ENCODE measurements around the gene PLCL2.
"Not testable (repeated sequence)": the region's sequence is repeated elsewhere in the genome, so short reads cannot be mapped to it uniquely, and the experiment has no call there.

PLCL2 gene

GRCh38 chr3:17103579-17103978 is 218.8 kb downstream of the PLCL2 start:
- no peaks in the 10 kb centered on the region for H3K36me3 ChIP-seq (ENCODE audit: control insufficient read depth in 1 of 2, insufficient read depth in 2 of 2, low read depth in 1 of 2, low read length in 2 of 2)
- no peak overlapping the region for H2BK12ac ChIP-seq (ENCODE audit: low read length in 2 of 2)
- no peak overlapping the region for H4K8ac ChIP-seq (ENCODE audit: low read length)
- H3K14ac ChIP-seq (ENCODE audit: low read length in 2 of 2), result no peak overlapping the region
- no peak overlapping the region for H2BK120ac ChIP-seq (ENCODE audit: low read depth, low read length)
- DNase-seq, result no peak
- no peak overlapping the region for H2BK5ac ChIP-seq (ENCODE audit: low read depth, low read length, poor library complexity, severe bottlenecking)
- no peak overlapping the region for H3K4me2 ChIP-seq (ENCODE audit: low read length, poor library complexity, severe bottlenecking)
- no peak overlapping the region for H4K91ac ChIP-seq (ENCODE audit: low read length)
- no peak overlapping the region for H3K4me3 ChIP-seq (ENCODE audit: insufficient read depth in 1 of 2, low read depth in 1 of 2, low read length in 2 of 2)
- no peaks in the 10 kb centered on the region for H3K27me3 ChIP-seq (ENCODE audit: control insufficient read depth in 1 of 2, insufficient read depth in 1 of 2, low read length in 2 of 2)
- H3K4ac ChIP-seq (ENCODE audit: low read depth in 1 of 2, low read length in 2 of 2), result no peak overlapping the region
- H3K79me1 ChIP-seq (replicated peaks; ENCODE audit: low read length, poor library complexity, severe bottlenecking), result no peaks in the 10 kb centered on the region
- no peak overlapping the region for H2BK15ac ChIP-seq (ENCODE audit: low read depth, poor library complexity, severe bottlenecking)
- peaks cover 12% of the 10 kb centered on the region for H3K9me3 ChIP-seq (ENCODE audit: control insufficient read depth, low read length)
- no peak overlapping the region for H3K23ac ChIP-seq (ENCODE audit: low read length in 2 of 2)
- H3K18ac ChIP-seq (ENCODE audit: low read depth in 1 of 2, low read length in 2 of 2), result no peak overlapping the region
- no peak overlapping the region for H3K9ac ChIP-seq (ENCODE audit: low read length)
- no peak overlapping the region for H3K27ac ChIP-seq (ENCODE audit: low read length, poor library complexity, severe bottlenecking)
- WGBS, result 57% methylated on average over 1 of the region's 1 CpG
- H2AK5ac ChIP-seq (ENCODE audit: low read length, severe bottlenecking), result no peak overlapping the region
- no peaks in the 10 kb centered on the region for H3K4me1 ChIP-seq (ENCODE audit: control insufficient read depth, insufficient read depth, low read depth, low read length)
- no peak overlapping the region for H2AFZ ChIP-seq (ENCODE audit: low read depth, low read length)

- 97% methylated on average over 4 of the region's 5 CpGs for WGBS
- H3K4me2 ChIP-seq (ENCODE audit: low read length, poor library complexity, severe bottlenecking); H3K36me3 ChIP-seq (ENCODE audit: control insufficient read depth in 1 of 2, insufficient read depth in 2 of 2, low read depth in 1 of 2, low read length in 2 of 2); H2AFZ ChIP-seq (ENCODE audit: low read depth, low read length); H3K4ac ChIP-seq (ENCODE audit: low read depth in 1 of 2, low read length in 2 of 2); H3K9me3 ChIP-seq (ENCODE audit: control insufficient read depth, low read length); H4K8ac ChIP-seq (ENCODE audit: low read length); H2BK120ac ChIP-seq (ENCODE audit: low read depth, low read length); H2BK15ac ChIP-seq (ENCODE audit: low read depth, poor library complexity, severe bottlenecking); H3K4me3 ChIP-seq (ENCODE audit: insufficient read depth in 1 of 2, low read depth in 1 of 2, low read length in 2 of 2); H3K14ac ChIP-seq (ENCODE audit: low read length in 2 of 2); H3K18ac ChIP-seq (ENCODE audit: low read depth in 1 of 2, low read length in 2 of 2); H2AK5ac ChIP-seq (ENCODE audit: low read length, severe bottlenecking); H3K79me1 ChIP-seq (replicated peaks; ENCODE audit: low read length, poor library complexity, severe bottlenecking); H3K23ac ChIP-seq (ENCODE audit: low read length in 2 of 2); H3K27me3 ChIP-seq (ENCODE audit: control insufficient read depth in 1 of 2, insufficient read depth in 1 of 2, low read length in 2 of 2); H2BK12ac ChIP-seq (ENCODE audit: low read length in 2 of 2); H2BK5ac ChIP-seq (ENCODE audit: low read depth, low read length, poor library complexity, severe bottlenecking); H4K91ac ChIP-seq (ENCODE audit: low read length); DNase-seq; H3K9ac ChIP-seq (ENCODE audit: low read length); H3K27ac ChIP-seq (ENCODE audit: low read length, poor library complexity, severe bottlenecking); H3K4me1 ChIP-seq (ENCODE audit: control insufficient read depth, insufficient read depth, low read depth, low read length): not testable (repeated sequence)
Observed at GRCh38 chr3:17106801-17107200, 222.0 kb downstream of the PLCL2 start.

GRCh38 chr3:17110660-17111396 is 226.1 kb downstream of the PLCL2 start:
- peak overlapping the region in 1 of 2 experiments; percentile 20 for H3K14ac ChIP-seq (ENCODE audit: low read length in 2 of 2)
- H3K18ac ChIP-seq (ENCODE audit: low read depth in 1 of 2, low read length in 2 of 2), result no peak overlapping the region
- H4K91ac ChIP-seq (ENCODE audit: low read length), result no peak overlapping the region
- no peak overlapping the region for H2AFZ ChIP-seq (ENCODE audit: low read depth, low read length)
- H2AK5ac ChIP-seq (ENCODE audit: low read length, severe bottlenecking), result no peak overlapping the region
- H3K4me1 ChIP-seq (ENCODE audit: control insufficient read depth, insufficient read depth, low read depth, low read length), result no peaks in the 10 kb centered on the region
- no peak overlapping the region for H4K8ac ChIP-seq (ENCODE audit: low read length)
- H3K9me3 ChIP-seq (ENCODE audit: control insufficient read depth, low read length), result no peaks in the 10 kb centered on the region
- H2BK5ac ChIP-seq (ENCODE audit: low read depth, low read length, poor library complexity, severe bottlenecking), result no peak overlapping the region
- no peak overlapping the region for H3K9ac ChIP-seq (ENCODE audit: low read length)
- H2BK12ac ChIP-seq (ENCODE audit: low read length in 2 of 2), result no peak overlapping the region
- no peak overlapping the region for H2BK120ac ChIP-seq (ENCODE audit: low read depth, low read length)
- H2BK15ac ChIP-seq (ENCODE audit: low read depth, poor library complexity, severe bottlenecking), result no peak overlapping the region
- no peak overlapping the region for H3K27ac ChIP-seq (ENCODE audit: low read length, poor library complexity, severe bottlenecking)
- 87% methylated on average over 7 of the region's 8 CpGs for WGBS
- H3K36me3 ChIP-seq (ENCODE audit: control insufficient read depth in 1 of 2, insufficient read depth in 2 of 2, low read depth in 1 of 2, low read length in 2 of 2), result no peaks in the 10 kb centered on the region
- no peak overlapping the region for H3K4ac ChIP-seq (ENCODE audit: low read depth in 1 of 2, low read length in 2 of 2)
- no peak overlapping the region for H3K23ac ChIP-seq (ENCODE audit: low read length in 2 of 2)
- no peaks in the 10 kb centered on the region for H3K27me3 ChIP-seq (ENCODE audit: control insufficient read depth in 1 of 2, insufficient read depth in 1 of 2, low read length in 2 of 2)
- H3K4me3 ChIP-seq (ENCODE audit: insufficient read depth in 1 of 2, low read depth in 1 of 2, low read length in 2 of 2), result no peak overlapping the region
- DNase-seq, result no peak
- H3K4me2 ChIP-seq (ENCODE audit: low read length, poor library complexity, severe bottlenecking), result no peak overlapping the region
- no peaks in the 10 kb centered on the region for H3K79me1 ChIP-seq (replicated peaks; ENCODE audit: low read length, poor library complexity, severe bottlenecking)

GRCh38 chr3:17111586-17111985 is 226.8 kb downstream of the PLCL2 start:
- Histone ChIP-seq H2BK120ac (ENCODE audit: low read depth, low read length) (no peak overlapping the region), H3K36me3 (ENCODE audit: control insufficient read depth in 1 of 2, insufficient read depth in 2 of 2, low read depth in 1 of 2, low read length in 2 of 2) (no peaks in the 10 kb centered on the region), H2AFZ (ENCODE audit: low read depth, low read length) (peak overlapping the region; percentile 56), H3K23ac (ENCODE audit: low read length in 2 of 2) (no peak overlapping the region), H3K27me3 (ENCODE audit: control insufficient read depth in 1 of 2, insufficient read depth in 1 of 2, low read length in 2 of 2) (no peaks in the 10 kb centered on the region), H3K9me3 (ENCODE audit: control insufficient read depth, low read length) (no peaks in the 10 kb centered on the region), H3K4ac (ENCODE audit: low read depth in 1 of 2, low read length in 2 of 2) (no peak overlapping the region), H2AK5ac (ENCODE audit: low read length, severe bottlenecking) (no peak overlapping the region), H2BK5ac (ENCODE audit: low read depth, low read length, poor library complexity, severe bottlenecking) (no peak overlapping the region), H3K4me1 (ENCODE audit: control insufficient read depth, insufficient read depth, low read depth, low read length) (no peaks in the 10 kb centered on the region), H3K14ac (ENCODE audit: low read length in 2 of 2) (no peak overlapping the region), H3K27ac (ENCODE audit: low read length, poor library complexity, severe bottlenecking) (no peak overlapping the region), H2BK12ac (ENCODE audit: low read length in 2 of 2) (no peak overlapping the region), H4K8ac (ENCODE audit: low read length) (no peak overlapping the region), H4K91ac (ENCODE audit: low read length) (no peak overlapping the region), H3K18ac (ENCODE audit: low read depth in 1 of 2, low read length in 2 of 2) (no peak overlapping the region), H3K79me1 (replicated peaks; ENCODE audit: low read length, poor library complexity, severe bottlenecking) (no peaks in the 10 kb centered on the region), H3K4me2 (ENCODE audit: low read length, poor library complexity, severe bottlenecking) (no peak overlapping the region), H3K9ac (ENCODE audit: low read length) (no peak overlapping the region), H2BK15ac (ENCODE audit: low read depth, poor library complexity, severe bottlenecking) (no peak overlapping the region), H3K4me3 (ENCODE audit: insufficient read depth in 1 of 2, low read depth in 1 of 2, low read length in 2 of 2) (no peak overlapping the region)
- 29% methylated on average over 2 of the region's 3 CpGs for WGBS
- DNase-seq, result peak; percentile 45

All from mesenchymal stem cell (in vitro differentiated cells and primary cell).